Stimulated activated CD4-positive, alpha-beta T cell treated with anti-CD3 and anti-CD28 coated beads, Interleukin-15, amount 100 ng/mL, for 1 hour (primary cell): Measurements from ENCODE around the gene ZNF253.
"Not testable (repeated sequence)": the region's sequence is repeated elsewhere in the genome, so short reads cannot be mapped to it uniquely, and the experiment has no call there.

Experiments
- DNase-seq, 2 donors: peaks; one replicate each; pipeline ENCODE4 v3.0.0-alpha.2; 2020; ENCODE audit warnings: low read depth in 1 of 2, low spot score in 1 of 2

The ZNF253 gene

GRCh38 chr19:19892055-19892941 lies 26.6 kb downstream of the ZNF253 start:
- not testable (repeated sequence) for DNase-seq

DNA sequence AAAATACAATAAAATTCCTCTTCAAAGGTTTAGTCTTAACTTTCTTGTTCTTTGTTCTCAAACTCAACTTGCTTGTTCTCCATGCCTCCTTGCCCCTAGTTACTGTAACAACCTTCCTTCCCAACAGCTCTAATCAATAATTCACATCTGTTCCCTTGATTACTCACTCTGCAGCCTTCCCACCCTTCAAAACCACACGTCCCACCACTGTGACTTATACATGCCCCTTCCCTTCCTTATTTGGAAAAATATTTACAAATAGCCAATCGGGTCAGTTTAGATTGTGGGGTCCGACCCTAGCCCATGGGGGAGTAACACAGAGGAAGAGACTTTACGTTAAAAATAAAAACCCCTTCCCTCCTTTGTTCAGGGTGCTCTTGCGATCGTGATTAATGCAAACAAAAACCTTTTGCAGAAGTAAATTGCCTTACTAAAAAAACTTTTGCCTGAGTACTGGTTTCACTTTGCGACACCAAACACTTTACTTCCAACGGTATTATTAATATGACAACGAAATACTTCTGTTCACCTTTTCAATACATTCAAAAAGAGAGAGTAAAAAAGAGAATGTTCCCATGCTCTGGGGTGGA lies 34.6 kb downstream of the ZNF253 start:
- no peak for DNase-seq

- DNase-seq = peak; percentile 69 to 77
These were observed 35.2 kb downstream of the ZNF253 start, which contains the start of gene ZNF93 for GRCh38 chr19:19900729-19901444. TSS of gene ZNF93 (plus strand) at chr19:19900946. CDS start at chr19:19901089, 143 bp downstream.

- not testable (repeated sequence) for DNase-seq
These were observed 41.9 kb downstream of the ZNF253 start for GRCh38 chr19:19907551-19907950.

DNA sequence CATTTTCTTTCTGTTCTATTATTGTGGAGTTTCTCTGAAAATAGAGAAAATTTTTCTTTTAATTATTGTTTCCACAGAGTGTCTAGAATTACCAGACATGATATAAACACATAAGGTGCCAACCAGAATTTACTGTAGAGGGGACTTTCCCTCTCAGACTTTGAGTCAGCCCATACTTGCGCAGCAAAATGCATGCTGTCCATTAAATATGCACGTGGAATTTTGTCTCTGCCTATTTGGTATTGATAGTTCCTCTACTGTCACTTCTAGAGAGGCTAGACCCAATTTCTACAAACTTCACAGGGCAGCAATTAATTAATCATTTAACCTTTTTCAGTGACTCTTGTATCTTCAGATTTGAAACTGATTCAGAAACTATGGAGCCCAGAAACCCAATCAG lies 44.0 kb downstream of the ZNF253 start:
- DNase-seq = no peak

DNA sequence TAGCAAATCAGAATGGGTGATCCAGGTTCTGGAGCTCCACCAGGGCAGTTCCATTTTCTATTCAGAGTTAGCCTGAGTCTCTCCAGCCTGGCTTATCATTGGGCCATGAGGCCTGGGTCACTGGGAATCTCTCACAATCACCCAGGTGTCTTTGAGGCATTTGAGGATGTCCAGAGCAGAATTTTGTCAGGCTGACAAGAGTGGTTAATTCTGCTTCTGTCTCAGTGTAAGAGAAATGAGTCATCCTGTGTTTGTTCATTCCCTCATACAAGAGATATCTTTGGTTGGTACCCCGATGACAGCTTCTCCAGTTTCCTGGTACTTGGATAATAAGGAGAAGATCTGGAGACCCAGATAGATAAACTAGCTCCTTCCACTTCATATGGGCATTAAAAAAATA lies 45.5 kb downstream of the ZNF253 start:
- no peak for DNase-seq

GRCh38 chr19:19914596-19914995 lies 48.9 kb downstream of the ZNF253 start:
- DNase-seq = no peak

DNA sequence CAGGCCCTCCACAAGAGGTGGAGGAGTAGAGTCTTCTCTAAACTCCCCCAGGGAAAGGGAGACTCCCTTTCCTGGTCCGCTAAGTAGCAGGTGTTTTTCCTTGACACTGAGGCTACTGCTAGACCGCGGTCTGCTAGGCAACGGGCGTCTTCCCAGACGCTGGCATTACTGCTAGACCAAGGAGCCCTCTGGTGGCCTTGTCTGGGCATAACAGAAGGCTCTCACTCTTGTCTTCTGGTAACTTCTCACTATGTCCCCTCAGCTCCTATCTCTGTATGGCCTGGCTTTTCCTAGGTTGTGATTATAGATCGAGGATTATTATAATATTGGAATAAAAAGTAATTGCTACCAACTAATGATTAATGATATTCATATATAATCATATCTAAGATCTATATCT lies 64.7 kb downstream of the ZNF253 start:
- not testable (repeated sequence) for DNase-seq

DNA sequence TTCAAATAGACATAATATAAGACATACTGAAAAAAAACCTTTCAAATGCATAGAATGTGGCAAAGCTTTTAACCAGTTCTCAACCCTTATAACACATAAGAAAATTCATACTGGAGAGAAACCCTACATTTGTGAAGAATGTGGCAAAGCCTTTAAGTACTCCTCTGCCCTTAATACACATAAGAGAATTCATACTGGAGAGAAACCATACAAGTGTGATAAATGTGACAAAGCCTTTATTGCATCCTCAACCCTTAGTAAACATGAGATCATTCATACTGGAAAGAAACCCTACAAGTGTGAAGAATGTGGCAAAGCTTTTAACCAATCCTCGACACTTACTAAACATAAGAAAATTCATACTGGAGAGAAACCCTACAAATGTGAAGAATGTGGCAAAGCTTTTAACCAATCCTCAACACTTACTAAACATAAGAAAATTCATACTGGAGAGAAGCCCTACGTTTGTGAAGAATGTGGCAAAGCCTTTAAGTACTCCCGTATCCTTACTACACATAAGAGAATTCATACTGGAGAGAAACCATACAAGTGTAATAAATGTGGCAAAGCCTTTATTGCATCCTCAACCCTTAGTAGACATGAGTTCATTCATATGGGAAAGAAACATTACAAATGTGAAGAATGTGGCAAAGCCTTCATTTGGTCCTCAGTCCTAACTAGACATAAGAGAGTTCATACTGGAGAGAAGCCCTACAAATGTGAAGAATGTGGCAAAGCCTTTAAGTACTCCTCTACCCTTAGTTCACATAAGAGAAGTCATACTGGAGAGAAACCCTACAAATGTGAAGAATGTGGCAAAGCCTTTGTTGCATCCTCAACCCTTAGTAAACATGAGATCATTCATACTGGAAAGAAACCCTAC lies 68.0 kb downstream of the ZNF253 start:
- not testable (repeated sequence) for DNase-seq

- DNase-seq = no peak
These were observed 71.7 kb downstream of the ZNF253 start for GRCh38 chr19:19937403-19937802.

GRCh38 chr19:19938449-19938848 lies 72.8 kb downstream of the ZNF253 start:
- no peak for DNase-seq

GRCh38 chr19:19943848-19944582 lies 78.3 kb downstream of the ZNF253 start:
- DNase-seq = no peak
